Retinal pigment epithelial cell (primary cell): Measurements from ENCODE around the gene SLC22A14.

ENCODE experiments used
- DNase-seq: peaks from one replicate; pipeline ENCODE4 v3.0.0-alpha.2; 2010; ENCODE audit warnings: low read depth
- H3K4me3 ChIP-seq: 2 replicates; pipeline ENCODE4 v1.5.1; 2011; ENCODE audit warnings: mild to moderate bottlenecking, low read length, control low read depth, moderate library complexity
- TF ChIP-seq, protein P1 (sequence below): conservative IDR thresholded peaks from 2 replicates; pipeline ENCODE4 v1.5.1; 2011; ENCODE audit warnings: low read depth, low read length, control low read depth, inconsistent platforms

SLC22A14 gene

DNA sequence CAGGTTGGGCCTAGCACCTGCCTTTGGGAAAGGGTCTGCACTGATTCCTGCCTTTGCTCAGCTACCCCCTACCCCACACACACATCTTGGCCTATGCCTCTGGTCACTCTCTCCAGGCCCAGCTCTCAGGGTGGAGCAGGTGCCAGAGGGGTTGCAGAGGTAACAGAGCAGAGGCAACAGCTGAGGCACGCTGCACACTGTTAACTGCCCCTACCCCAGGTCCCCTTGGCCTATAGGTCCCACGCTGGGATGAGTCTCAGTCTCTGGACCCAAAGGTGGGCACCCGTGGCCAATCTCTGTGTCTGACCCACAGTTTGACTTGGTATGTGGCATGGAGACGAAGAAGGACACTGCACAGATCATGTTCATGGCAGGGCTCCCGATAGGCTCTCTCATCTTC is 24.8 kb downstream of the SLC22A14 start:
- H3K4me3 ChIP-seq = no peak overlapping the region
- DNase-seq = no peak

DNA sequence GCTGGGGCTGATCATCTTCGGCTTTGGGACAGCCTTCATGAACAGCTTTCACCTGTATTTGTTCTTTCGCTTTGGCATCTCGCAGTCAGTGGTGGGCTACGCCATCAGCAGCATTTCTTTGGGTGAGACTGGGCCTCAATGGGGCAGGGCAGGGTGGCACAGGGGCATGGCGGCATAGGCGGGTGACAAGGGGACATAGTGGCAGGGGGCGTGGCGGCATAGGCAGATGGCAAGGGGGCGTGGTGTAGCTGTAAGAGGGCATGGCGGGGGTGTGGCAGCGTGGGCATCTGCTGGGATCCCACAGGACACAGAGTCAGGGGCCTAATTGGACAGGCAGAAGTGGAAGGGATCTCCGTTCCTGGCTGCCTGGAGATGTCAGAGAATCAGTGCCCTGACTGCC is 25.5 kb downstream of the SLC22A14 start:
- TF ChIP-seq, protein P1, sequence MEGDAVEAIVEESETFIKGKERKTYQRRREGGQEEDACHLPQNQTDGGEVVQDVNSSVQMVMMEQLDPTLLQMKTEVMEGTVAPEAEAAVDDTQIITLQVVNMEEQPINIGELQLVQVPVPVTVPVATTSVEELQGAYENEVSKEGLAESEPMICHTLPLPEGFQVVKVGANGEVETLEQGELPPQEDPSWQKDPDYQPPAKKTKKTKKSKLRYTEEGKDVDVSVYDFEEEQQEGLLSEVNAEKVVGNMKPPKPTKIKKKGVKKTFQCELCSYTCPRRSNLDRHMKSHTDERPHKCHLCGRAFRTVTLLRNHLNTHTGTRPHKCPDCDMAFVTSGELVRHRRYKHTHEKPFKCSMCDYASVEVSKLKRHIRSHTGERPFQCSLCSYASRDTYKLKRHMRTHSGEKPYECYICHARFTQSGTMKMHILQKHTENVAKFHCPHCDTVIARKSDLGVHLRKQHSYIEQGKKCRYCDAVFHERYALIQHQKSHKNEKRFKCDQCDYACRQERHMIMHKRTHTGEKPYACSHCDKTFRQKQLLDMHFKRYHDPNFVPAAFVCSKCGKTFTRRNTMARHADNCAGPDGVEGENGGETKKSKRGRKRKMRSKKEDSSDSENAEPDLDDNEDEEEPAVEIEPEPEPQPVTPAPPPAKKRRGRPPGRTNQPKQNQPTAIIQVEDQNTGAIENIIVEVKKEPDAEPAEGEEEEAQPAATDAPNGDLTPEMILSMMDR = no peak
- DNase-seq = no peak
- H3K4me3 ChIP-seq = no peak overlapping the region

More for the DNA sequence above, 24.8 kb downstream of the SLC22A14 start:
- TF ChIP-seq, protein P1 = no peak

DNA sequence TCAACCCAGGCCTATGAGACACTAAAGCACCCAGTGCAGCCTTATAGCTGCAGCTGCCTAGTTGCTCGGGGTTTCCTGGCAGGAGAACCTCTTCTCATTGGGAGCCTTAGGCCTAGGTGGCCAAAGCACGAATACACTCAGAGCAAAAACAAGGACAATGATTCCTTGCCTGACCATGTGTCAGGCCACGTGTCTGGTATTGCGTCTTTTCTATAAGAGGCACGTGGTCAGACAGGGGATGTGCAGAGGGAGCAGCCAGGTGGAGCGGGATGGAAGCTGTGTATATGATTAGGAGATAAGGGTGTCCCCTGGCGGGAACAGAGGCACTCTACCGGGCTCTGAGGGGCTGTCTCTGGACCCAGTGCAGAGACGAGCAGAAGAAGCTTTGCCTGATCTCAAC is 26.4 kb downstream of the SLC22A14 start:
- H3K4me3 ChIP-seq = no peak overlapping the region
- DNase-seq = no peak
- TF ChIP-seq, protein P1 = no peak

DNA sequence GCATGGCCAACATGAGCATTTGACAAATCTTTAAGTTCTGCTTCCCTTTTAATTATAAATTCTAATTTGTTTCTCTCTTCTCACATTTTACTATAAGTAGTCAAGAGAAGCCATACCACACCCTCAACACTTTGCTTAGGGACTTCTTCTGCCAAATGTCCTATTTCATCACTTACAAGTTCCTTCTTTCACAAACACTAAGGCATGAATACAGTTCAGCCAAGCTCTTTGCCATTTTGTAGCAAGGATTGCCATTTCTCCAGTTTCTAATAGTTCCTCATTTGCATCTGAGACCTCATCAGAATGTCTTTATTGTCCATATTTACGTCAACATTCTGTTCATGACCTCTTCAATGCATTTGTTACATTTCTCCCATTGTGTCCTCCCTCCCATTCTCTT is 29.4 kb downstream of the SLC22A14 start:
- TF ChIP-seq, protein P1 = no peak
- no peak for DNase-seq
- H3K4me3 ChIP-seq = no peak overlapping the region

DNA sequence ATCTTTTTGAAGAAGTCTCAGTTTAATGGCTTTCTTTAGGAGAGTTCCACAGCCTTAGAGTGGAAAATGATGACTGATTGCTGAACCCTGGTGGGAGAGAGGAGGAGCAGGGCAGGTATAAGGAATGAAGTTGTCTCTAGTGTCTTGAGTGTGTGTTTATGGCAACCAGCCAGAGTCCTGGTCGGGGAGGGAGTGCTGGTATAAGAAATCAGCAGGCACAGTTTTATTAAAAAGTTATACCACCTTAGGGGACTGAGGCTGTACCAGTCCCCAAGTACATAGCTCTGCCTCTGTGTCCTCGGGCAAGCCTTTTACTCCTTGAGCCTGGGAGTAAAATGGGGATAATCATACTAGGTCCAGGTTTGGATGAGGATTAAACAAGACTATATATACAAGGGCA is 29.8 kb downstream of the SLC22A14 start:
- no peak for DNase-seq
- TF ChIP-seq, protein P1 = no peak

DNA sequence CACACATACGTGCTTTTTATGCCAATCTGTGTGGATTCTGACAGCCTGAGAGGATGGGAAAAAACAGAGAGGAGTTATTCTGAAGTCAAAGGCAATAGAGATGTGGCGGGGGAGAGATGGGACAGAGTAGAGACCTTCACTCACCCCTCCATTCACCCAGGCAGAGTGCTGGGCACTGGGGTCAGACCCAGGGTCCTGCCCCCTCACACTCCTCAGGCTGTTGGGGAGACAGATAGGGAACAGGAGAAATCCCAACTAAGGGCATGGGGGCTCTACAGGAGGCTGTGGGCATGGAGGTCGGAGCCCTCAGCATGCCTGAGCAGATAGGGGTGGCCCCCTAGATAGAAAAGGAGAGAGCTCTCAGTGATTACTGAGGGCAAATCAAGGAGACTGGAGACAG is 30.3 kb downstream of the SLC22A14 start:
- H3K4me3 ChIP-seq = no peak overlapping the region
- DNase-seq = no peak
- TF ChIP-seq, protein P1 = no peak

More for the DNA sequence above, 29.8 kb downstream of the SLC22A14 start:
- H3K4me3 ChIP-seq = no peak overlapping the region

DNA sequence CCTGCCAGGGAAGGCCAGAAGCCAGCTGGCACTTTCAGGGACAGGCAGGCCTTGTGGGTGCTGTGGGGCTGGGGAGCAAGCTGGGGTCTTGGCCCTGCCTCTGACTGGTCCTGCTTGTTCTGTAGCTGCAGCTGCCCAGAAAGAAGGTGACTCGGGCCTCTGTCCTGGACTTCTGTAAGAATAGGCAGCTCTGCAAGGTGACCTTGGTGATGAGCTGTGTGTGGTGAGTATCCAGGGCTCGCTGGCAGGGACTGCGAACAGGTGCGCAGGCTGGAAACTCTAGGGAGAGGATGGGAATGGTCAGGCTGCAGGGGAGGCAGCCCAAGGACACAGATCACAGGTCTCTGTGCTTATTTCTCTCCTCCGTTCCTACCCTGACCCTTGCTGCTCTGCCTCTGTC is 31.2 kb downstream of the SLC22A14 start:
- no peak for DNase-seq
- TF ChIP-seq, protein P1 = no peak
- H3K4me3 ChIP-seq = no peak overlapping the region
